Measurements from ENCODE around the gene KIFC3.

- TF ChIP-seq CTCF (IDR thresholded peaks at IDR 0.05; ENCODE audit: low read depth, low read length), result no peak
- no peak for TF ChIP-seq POLR2A (IDR thresholded peaks at IDR 0.05; ENCODE audit: extremely low read depth, insufficient read length)
These were observed 38.8 kb downstream of the KIFC3 start for GRCh38 chr16:57763285-57764005.
